H1 (cell line): ENCODE data around the gene PDZD2. TPM values are rescaled to one million over a fixed set of nuclear protein-coding genes. Genes with fewer than 3 reads are reported as not detected.

ENCODE experiments used
- CTCF ChIA-PET: fragments of 300-600 bp; sonication (Branson Sonifier 250); formaldehyde crosslinking; loops from one replicate; lab custom pipeline; 2021; ENCODE audit not compliant: partially characterized antibody; lab: Charles Lee
- POLR2A ChIA-PET: fragments of 300-600 bp; sonication (Branson Sonifier 250); formaldehyde crosslinking; loops from one replicate; lab custom pipeline; 2021; ENCODE audit warnings: inconsistent platforms; ENCODE audit not compliant: partially characterized antibody; lab: Charles Lee
- DNase-seq, 2 experiments: peaks; one replicate each; pipeline versions ENCODE4 v3.0.0 to v3.0.0-alpha.2; 2010 to 2022; ENCODE audit warnings: low spot score in 2 of 2, low read depth in 1 of 2, mixed read lengths in 1 of 2
- FAIRE-seq: peaks from 2 replicates; lab custom pipeline; 2011; peaks lifted over from hg19 to GRCh38; lab: Jason Lieb, UNC
- H2AFZ ChIP-seq: 2 replicates; pipeline ENCODE4 v1.8.1; 2012; ENCODE audit warnings: low read length, inconsistent platforms
- H2AK5ac ChIP-seq: 2 replicates; pipeline ENCODE4 v1.6.1; 2013; ENCODE audit warnings: low read depth, low read length
- H2BK120ac ChIP-seq: replicated peaks from 2 replicates; pipeline ENCODE3; 2013; ENCODE audit warnings: low read depth, low read length, inconsistent platforms
- H2BK12ac ChIP-seq: 2 replicates; pipeline ENCODE4 v1.6.1; 2013; ENCODE audit warnings: low read depth, low read length
- H2BK15ac ChIP-seq: 2 replicates; pipeline ENCODE4 v1.6.1; 2013; ENCODE audit warnings: low read length
- H2BK20ac ChIP-seq: 2 replicates; pipeline ENCODE4 v1.6.1; 2013; ENCODE audit warnings: low read length
- H2BK5ac ChIP-seq: 2 replicates; pipeline ENCODE4 v1.6.1; 2013; ENCODE audit warnings: low read depth, low read length
- H3K14ac ChIP-seq: 2 replicates; pipeline ENCODE4 v1.6.1; 2013; ENCODE audit warnings: inconsistent platforms; ENCODE audit not compliant: insufficient read length
- H3K18ac ChIP-seq: 2 replicates; pipeline ENCODE4 v1.6.1; 2013; ENCODE audit warnings: low read length; ENCODE audit errors: extremely low read depth
- H3K23ac ChIP-seq: 2 replicates; pipeline ENCODE4 v1.6.1; 2013; ENCODE audit warnings: inconsistent platforms; ENCODE audit not compliant: insufficient read length
- H3K23me2 ChIP-seq: 2 replicates; pipeline ENCODE4 v1.6.1; 2013; ENCODE audit warnings: low read depth, low read length
- H3K27ac ChIP-seq: 2 replicates; pipeline ENCODE4 v1.6.1; 2011; ENCODE audit warnings: low read depth, low read length, inconsistent platforms
- H3K27me3 ChIP-seq, 4 experiments: replicated peaks in 1 of 4; 1 replicate in 1 of 4; 2 replicates in 3 of 4; pipeline versions ENCODE4 v1.6.1 to v1.8.1; 2011 to 2013; ENCODE audit warnings: low read length in 3 of 4, mild to moderate bottlenecking in 3 of 4, inconsistent platforms in 2 of 4, mixed read lengths in 2 of 4, moderate library complexity in 1 of 4; ENCODE audit not compliant: control insufficient read depth in 3 of 4, insufficient read depth in 3 of 4; ENCODE audit errors: extremely low read depth in 1 of 4
- H3K36me3 ChIP-seq, 4 experiments: 2 replicates each; pipeline versions ENCODE4 v1.6.1 to v1.8.1; 2011 to 2013; ENCODE audit warnings: mild to moderate bottlenecking in 4 of 4, low read length in 3 of 4, moderate library complexity in 2 of 4, control low read depth in 1 of 4, inconsistent platforms in 1 of 4; ENCODE audit not compliant: insufficient read depth in 4 of 4, control insufficient read depth in 2 of 4
- H3K4ac ChIP-seq: replicated peaks from 2 replicates; pipeline ENCODE3; 2013; ENCODE audit warnings: low read length, low read depth, mixed read lengths, inconsistent platforms; ENCODE audit not compliant: insufficient read length
- H3K4me1 ChIP-seq, 4 experiments: replicated peaks in 1 of 4; 1 replicate in 1 of 4; 2 replicates in 3 of 4; pipeline versions ENCODE4 v1.6.1 to v1.8.1; 2011 to 2013; ENCODE audit warnings: low read length in 3 of 4, inconsistent platforms in 2 of 4, mixed read lengths in 1 of 4; ENCODE audit not compliant: insufficient read depth in 4 of 4, control insufficient read depth in 3 of 4
- H3K4me2 ChIP-seq, 2 experiments: 2 replicates each; pipeline versions ENCODE4 v1.6.1 to v1.8.1; 2011 to 2013; ENCODE audit warnings: low read depth in 2 of 2, low read length in 2 of 2, control low read depth in 1 of 2, inconsistent platforms in 1 of 2, mild to moderate bottlenecking in 1 of 2; ENCODE audit not compliant: insufficient read depth in 1 of 2
- H3K4me3 ChIP-seq, 4 experiments: fragments of 200-600, 300-600 bp in 1 of 4; sonication (generic), shearing (Covaris generic), sonication (Bioruptor Twin) in 1 of 4; 2 replicates each; pipeline versions ENCODE4 v1.5.1 to v1.8.1; 2011 to 2016; ENCODE audit warnings: low read length in 4 of 4, low read depth in 3 of 4, control low read depth in 2 of 4, inconsistent platforms in 2 of 4, mild to moderate bottlenecking in 2 of 4, mixed read lengths in 1 of 4, moderate library complexity in 1 of 4; ENCODE audit not compliant: insufficient read depth in 2 of 4; ENCODE audit errors: extremely low read depth in 1 of 4
- H3K56ac ChIP-seq: replicated peaks from 2 replicates; pipeline ENCODE3; 2013; ENCODE audit warnings: low read depth, mild to moderate bottlenecking, mixed read lengths, low read length, inconsistent platforms; ENCODE audit not compliant: insufficient read length
- H3K79me1 ChIP-seq: 2 replicates; pipeline ENCODE4 v1.6.1; 2013; ENCODE audit warnings: low read depth, low read length, control low read depth
- H3K79me2 ChIP-seq, 2 experiments: 2 replicates each; pipeline versions ENCODE4 v1.6.1 to v1.8.1; 2012 to 2013; ENCODE audit warnings: low read length in 2 of 2, mild to moderate bottlenecking in 2 of 2, inconsistent platforms in 1 of 2; ENCODE audit not compliant: insufficient read depth in 2 of 2, control insufficient read depth in 1 of 2
- H3K9ac ChIP-seq, 4 experiments: replicated peaks in 1 of 4; 1 replicate in 1 of 4; 2 replicates in 3 of 4; pipeline versions ENCODE4 v1.6.1 to v1.8.1; 2011 to 2013; ENCODE audit warnings: low read depth in 3 of 4, low read length in 3 of 4, control low read depth in 2 of 4, mild to moderate bottlenecking in 2 of 4, moderate library complexity in 2 of 4, inconsistent platforms in 1 of 4; ENCODE audit errors: extremely low read depth in 1 of 4
- H3K9me3 ChIP-seq, 2 experiments: 2 replicates each; pipeline versions ENCODE4 v1.6.1 to v1.8.1; 2012 to 2013; ENCODE audit warnings: mild to moderate bottlenecking in 2 of 2, moderate library complexity in 2 of 2, control low read depth in 1 of 2, inconsistent platforms in 1 of 2, low read depth in 1 of 2, low read length in 1 of 2, mixed read lengths in 1 of 2; ENCODE audit not compliant: insufficient read depth in 2 of 2
- H4K20me1 ChIP-seq, 2 experiments: replicated peaks in 1 of 2; 2 replicates each; pipeline versions ENCODE3 to v1.8.1; 2011 to 2013; ENCODE audit warnings: inconsistent platforms in 2 of 2, low read length in 2 of 2, mild to moderate bottlenecking in 1 of 2; ENCODE audit not compliant: insufficient read depth in 2 of 2, control insufficient read depth in 1 of 2
- H4K5ac ChIP-seq: 2 replicates; pipeline ENCODE4 v1.6.1; 2013; ENCODE audit warnings: low read length, low read depth, mixed read lengths, inconsistent platforms; ENCODE audit not compliant: insufficient read length
- H4K8ac ChIP-seq: 2 replicates; pipeline ENCODE4 v1.8.0; 2013; ENCODE audit warnings: mild to moderate bottlenecking, moderate library complexity, low read length, inconsistent platforms; ENCODE audit not compliant: insufficient read depth; ENCODE audit errors: extremely low read depth
- H4K91ac ChIP-seq: replicated peaks from 2 replicates; pipeline ENCODE3; 2013; ENCODE audit warnings: low read length, mixed read lengths, inconsistent platforms; ENCODE audit not compliant: insufficient read length
- CEBPB ChIP-seq: IDR thresholded peaks from 2 replicates; pipeline ENCODE4 v1.6.1; 2012; ENCODE audit warnings: low read depth, low read length
- EP300 ChIP-seq, 2 experiments: IDR thresholded peaks; 1 replicate in 1 of 2; 2 replicates in 1 of 2; pipeline ENCODE4 v1.6.1; 2011 to 2012; ENCODE audit warnings: low read depth in 2 of 2, low read length in 2 of 2, mild to moderate bottlenecking in 2 of 2, borderline replicate concordance in 1 of 2, inconsistent platforms in 1 of 2, moderate library complexity in 1 of 2
- EZH2 ChIP-seq: fragments of 200-600 bp; sonication (generic); IDR thresholded peaks from 2 replicates; pipeline ENCODE4 v1.7.1; 2012; ENCODE audit warnings: low read depth, mild to moderate bottlenecking, moderate library complexity, low read length, inconsistent platforms; ENCODE audit not compliant: severe bottlenecking
- GABPA ChIP-seq: IDR thresholded peaks from 2 replicates; pipeline ENCODE4 v1.6.1; 2011; ENCODE audit warnings: mild to moderate bottlenecking, low read length, moderate library complexity, borderline replicate concordance; ENCODE audit not compliant: insufficient read depth
- KDM5A ChIP-seq: fragments of 200-600 bp; IDR thresholded peaks from 2 replicates; pipeline ENCODE4 v1.7.1; 2012; ENCODE audit warnings: mild to moderate bottlenecking, low read length, inconsistent platforms, mixed read lengths
- PHF8 ChIP-seq: fragments of 200-600 bp; sonication (generic); conservative IDR thresholded peaks from 2 replicates; pipeline ENCODE4 v1.7.1; 2012; ENCODE audit warnings: low read depth, mild to moderate bottlenecking, inconsistent platforms, low read length, moderate library complexity
- SIRT6 ChIP-seq: IDR thresholded peaks from one replicate; pipeline ENCODE4 v1.7.1; 2012; ENCODE audit warnings: low read length, inconsistent platforms
- SIX5 ChIP-seq: IDR thresholded peaks from 2 replicates; pipeline ENCODE4 v1.6.1; 2011; ENCODE audit warnings: mild to moderate bottlenecking, low read depth, low read length
- SP1 ChIP-seq: IDR thresholded peaks from 2 replicates; pipeline ENCODE4 v1.6.1; 2011; ENCODE audit warnings: low read depth, low read length
- TAF1 ChIP-seq: IDR thresholded peaks from 2 replicates; pipeline ENCODE4 v1.6.1; 2011; ENCODE audit warnings: mild to moderate bottlenecking, low read depth, low read length
- YY1 ChIP-seq: IDR thresholded peaks from 2 replicates; pipeline ENCODE4 v1.6.1; 2011; ENCODE audit warnings: low read depth, mild to moderate bottlenecking, low read length
- WGBS, 2 experiments: shearing (Covaris generic) in 1 of 2; methylation state at CpG; one replicate each; pipeline versions ENCODE4 v1.1.6 to v1.1.7; 2013 to 2015; ENCODE audit warnings: low lambda C conversion rate in 2 of 2, mixed read lengths in 2 of 2, inconsistent platforms in 1 of 2, low coverage in 1 of 2, missing lambda C conversion rate in 1 of 2; ENCODE audit not compliant: insufficient replicate concordance in 2 of 2, insufficient coverage in 1 of 2, insufficient read length in 1 of 2; ENCODE audit errors: extremely low coverage in 1 of 2, missing lambda C conversion rate in 1 of 2; 5-methylcytosine and 5-hydroxymethylcytosine counted together
- polyA plus RNA-seq, 7 experiments: library from polyadenylated mRNA; depleted of rRNA in 3 of 7; stranded (reverse) in 5 of 7; unstranded in 2 of 7; fragments of >200 nt in 5 of 7; fragments of 200-250 nt in 2 of 7; gene quantifications; 1 replicate in 5 of 7; 2 replicates in 1 of 7; 4 replicates in 1 of 7; pipeline versions ENCODE4 v1.2.1 to v1.2.3, GENCODE V29; 2011 to 2013; ENCODE audit warnings: missing spikeins in 2 of 7, mixed read lengths in 2 of 7
- total RNA-seq: library from RNA; stranded (reverse); fragmentation: NEBNext Ultra II Directional; extraction: Animal tissue kit (Norgen Biotek cat#: 25700); gene quantifications from 2 replicates; pipeline ENCODE4 v1.2.1, GENCODE V29; 2021

PDZD2 gene
- total and polyA plus RNA-seq, 2 of the 8 experiments (the other 6 are each of a cell fraction or from before 2014, with no cell fraction given) = 1.2 to 6.8 TPM

DNA sequence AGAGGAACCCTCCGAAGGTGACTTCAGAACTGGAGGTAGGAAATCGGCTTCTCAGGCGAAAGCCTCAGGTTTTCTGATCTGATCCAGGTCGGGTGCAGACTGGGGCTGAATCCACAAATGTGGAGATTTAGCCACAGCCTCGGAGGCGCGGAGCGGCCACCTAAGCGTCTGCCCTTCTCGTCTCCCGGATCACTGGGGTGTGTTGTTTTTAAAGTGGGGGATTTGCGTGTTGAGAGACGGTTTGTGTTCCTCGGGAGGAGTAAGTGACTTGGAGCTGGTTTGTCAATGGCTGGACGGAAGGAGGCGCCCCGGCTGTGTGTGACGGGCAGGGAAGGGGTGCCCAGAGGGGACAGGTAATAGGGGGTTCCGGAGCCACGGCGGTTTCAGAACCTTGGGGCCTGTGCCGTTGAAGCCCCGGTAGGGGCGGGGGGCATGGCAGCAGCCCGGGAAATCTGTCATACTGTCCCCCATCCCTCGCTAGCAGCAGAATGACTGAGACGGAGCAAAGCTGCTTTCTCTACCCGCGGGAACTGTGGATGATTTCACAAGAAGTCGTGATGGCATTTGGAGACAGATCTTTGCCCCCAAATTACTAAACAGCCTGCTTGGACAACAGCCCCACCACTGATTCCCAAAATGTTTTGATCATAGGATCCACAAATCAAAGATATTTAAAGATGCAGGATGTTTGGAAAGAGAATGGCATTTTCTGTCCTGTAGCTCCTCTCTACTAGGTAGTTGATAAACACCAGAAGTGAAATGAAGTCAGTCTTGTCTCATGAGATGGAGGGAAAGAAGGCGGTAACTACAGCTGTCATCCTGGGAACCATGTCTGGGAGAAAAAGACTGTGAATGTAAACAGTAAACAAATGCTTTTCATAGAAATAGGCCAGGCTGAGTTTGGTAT is 216.5 kb downstream of the PDZD2 start:
- Histone ChIP-seq H4K20me1 (no peaks in the 10 kb centered on the region), H3K56ac (peak overlapping the region; percentile 22), H2BK20ac (no peak overlapping the region), H2BK120ac (peak overlapping the region; percentile 23), H3K4me2 (peak overlapping the region; percentile 85 to 93), H3K9me3 (0 out of 4 replicates have a peak, but pooled peaks cover 3 to 6% of the 10 kb centered on the region in 2 experiments), H3K23ac (no peak overlapping the region), H3K14ac (no peak overlapping the region), H3K27me3 (no peaks in the 10 kb centered on the region), H3K9ac (peak overlapping the region in 2 of 4 experiments; percentile 39 to 82; a peak in 6 of 7 replicates), H4K8ac (peak overlapping the region; percentile 38; the same call in 1 of the 2 replicates), H3K36me3 (no peaks in the 10 kb centered on the region; a peak in 2 of 8 replicates), H3K79me2 (no peaks in the 10 kb centered on the region), H3K23me2 (peaks cover 8% of the 10 kb centered on the region), H2AFZ (no peak overlapping the region), H2BK12ac (peak overlapping the region; percentile 84; the same call in 1 of the 2 replicates), H2BK15ac (no peak overlapping the region), H3K4me3 (peak overlapping the region; percentile 54 to 79 (median 70)), H3K18ac (peak overlapping the region; percentile 99; the same call in 1 of the 2 replicates), H3K79me1 (no peaks in the 10 kb centered on the region), H3K4ac (peak overlapping the region; percentile 89), H3K27ac (no peak overlapping the region), H4K5ac (peak overlapping the region; percentile 53), H2BK5ac (no peak overlapping the region; the same call in 1 of the 2 replicates), H2AK5ac (no peak overlapping the region), H4K91ac (peak overlapping the region; percentile 70), H3K4me1 (peaks cover 2 to 15% (median 10%) of the 10 kb centered on the region in 4 experiments; a peak in 5 of 7 replicates)
- WGBS, 2 experiments = 4% methylated on average over 29 of the region's 31 CpGs; no CpG with 5 or more reads in 1 of the 2 experiments
- no peak for DNase-seq
- ChIA-PET POLR2A (interaction anchor here (1.0 to 1.6 kb wide), 7 partner anchors 18 to 322 kb away, joined by 3 to 5 read pairs (median 3); no protein-coding TSS in a partner anchor), CTCF (interaction anchor here (0.5 to 5.9 kb wide), 27 partner anchors 8 to 335 kb away, joined by 3 to 42 read pairs (median 5); no protein-coding TSS in a partner anchor)
- no peak for FAIRE-seq
- TF ChIP-seq PHF8 (no peak), YY1 (peak; percentile 32; the same call in 1 of the 2 replicates), SIX5 (no peak), CEBPB (no peak), KDM5A (no peak), EZH2 (peak; percentile 39), SIRT6 (no peak), SP1 (no peak), TAF1 (no peak), EP300 (IDR thresholded peaks at IDR 0.05; ENCODE audit: borderline replicate concordance in 1 of 2, low read depth in 2 of 2, low read length in 2 of 2) (no peak), GABPA (no peak)
